NCI-H2081 (cell line): ENCODE measurements around the gene BBS9.

Experiments used
- DNase-seq, 2 experiments: peaks; one replicate each; lab custom pipeline; 2025; lab: John Stamatoyannopoulos, UW

Gene BBS9

GRCh38 chr7:33127085-33127484, 2.3 kb upstream of the BBS9 start:
- DNase-seq = no peak

GRCh38 chr7:33128631-33128989, 754 bp upstream of the BBS9 start:
- no peak for DNase-seq

- no peak for DNase-seq
Observed at GRCh38 chr7:33129806-33130153, 416 bp downstream of the BBS9 start.

GRCh38 chr7:33130184-33130583, 820 bp downstream of the BBS9 start:
- DNase-seq = no peak

GRCh38 chr7:33137103-33137502, 7.7 kb downstream of the BBS9 start:
- no peak for DNase-seq

- DNase-seq = no peak
Observed at GRCh38 chr7:33142585-33142984, 13.2 kb downstream of the BBS9 start.

- DNase-seq = no peak
Observed at GRCh38 chr7:33143996-33144718, 14.8 kb downstream of the BBS9 start.

GRCh38 chr7:33145156-33145555, 15.8 kb downstream of the BBS9 start:
- no peak for DNase-seq

GRCh38 chr7:33152087-33152486, 22.7 kb downstream of the BBS9 start:
- DNase-seq = no peak

- DNase-seq = no peak
Observed at GRCh38 chr7:33155811-33156210, 26.4 kb downstream of the BBS9 start.

- no peak for DNase-seq
Observed at GRCh38 chr7:33156441-33156840, 27.1 kb downstream of the BBS9 start.

- DNase-seq = no peak
Observed at GRCh38 chr7:33157311-33157710, 27.9 kb downstream of the BBS9 start.

- no peak for DNase-seq
Observed at GRCh38 chr7:33157781-33158180, 28.4 kb downstream of the BBS9 start.

GRCh38 chr7:33177876-33178275, 48.5 kb downstream of the BBS9 start:
- no peak for DNase-seq

GRCh38 chr7:33179519-33179918, 50.2 kb downstream of the BBS9 start:
- DNase-seq = no peak

- no peak for DNase-seq
Observed at GRCh38 chr7:33183504-33183903, 54.1 kb downstream of the BBS9 start.

- no peak for DNase-seq
Observed at GRCh38 chr7:33184828-33185227, 55.5 kb downstream of the BBS9 start.

GRCh38 chr7:33185786-33186185, 56.4 kb downstream of the BBS9 start:
- peak; percentile 22 to 62 for DNase-seq

GRCh38 chr7:33186192-33186591, 56.8 kb downstream of the BBS9 start:
- no peak for DNase-seq

- DNase-seq = no peak
Observed at GRCh38 chr7:33190688-33191304, 61.4 kb downstream of the BBS9 start.

GRCh38 chr7:33191340-33191739, 62.0 kb downstream of the BBS9 start:
- no peak for DNase-seq

GRCh38 chr7:33192695-33193291, 63.4 kb downstream of the BBS9 start:
- no peak for DNase-seq

- DNase-seq = no peak
Observed at GRCh38 chr7:33193308-33193864, 64.0 kb downstream of the BBS9 start.
